Esophagus squamous epithelium (tissue), 4 donors: ENCODE measurements around the gene IGF1R.

ENCODE experiments used
- CTCF ChIP-seq, 6 experiments: fragments of 450-650 bp in 4 of 6; fragments of 200-600 bp in 2 of 6; sonication (generic) in 2 of 6; IDR thresholded peaks; one replicate each; pipeline ENCODE4 v1.5.1; 2016 to 2019; ENCODE audit warnings: antibody characterized with exemption in 6 of 6, mild to moderate bottlenecking in 4 of 6, moderate library complexity in 4 of 6
- POLR2A ChIP-seq, 4 donors: fragments of 450-650 bp; IDR thresholded peaks; one replicate each; pipeline ENCODE4 v1.6.1; 2017; ENCODE audit warnings: antibody characterized with exemption in 4 of 4, mild to moderate bottlenecking in 4 of 4, moderate library complexity in 3 of 4

- TF ChIP-seq CTCF (IDR thresholded peaks at IDR 0.05) (no peak), POLR2A (IDR thresholded peaks at IDR 0.05) (no peak)
These were observed 220.2 kb downstream of the IGF1R start for GRCh38 chr15:98868564-98868963.
